CD4-positive, alpha-beta memory T cell (primary cell): ENCODE data around the gene PIK3CD. TPM values are rescaled to one million over a fixed set of nuclear protein-coding genes. Genes with fewer than 3 reads are reported as not detected.

Source experiments
- CTCF ChIA-PET: fragments of 350-600 bp; sonication (Branson Sonifier 250); formaldehyde crosslinking; loops from one replicate; lab custom pipeline; 2021; ENCODE audit warnings: inconsistent platforms; ENCODE audit not compliant: partially characterized antibody; lab: Charles Lee
- POLR2A ChIA-PET: fragments of 350-600 bp; sonication (Branson Sonifier 250); formaldehyde crosslinking; loops from one replicate; lab custom pipeline; 2021; ENCODE audit not compliant: partially characterized antibody; lab: Charles Lee
- DNase-seq, 5 donors: peaks; one replicate each; pipeline versions ENCODE4 v3.0.0 to v3.0.0-alpha.2; 2020 to 2022; ENCODE audit warnings: mixed read lengths in 1 of 5
- H3K27ac ChIP-seq: one replicate; pipeline ENCODE4 v1.7.0; 2013; ENCODE audit warnings: low read depth, low read length
- H3K27me3 ChIP-seq: 2 replicates; pipeline ENCODE4 v1.7.0; 2013; ENCODE audit warnings: mild to moderate bottlenecking, low read length, moderate library complexity; ENCODE audit not compliant: insufficient read depth
- H3K36me3 ChIP-seq: 2 replicates; pipeline ENCODE4 v1.7.0; 2013; ENCODE audit warnings: mild to moderate bottlenecking, low read length, moderate library complexity; ENCODE audit not compliant: insufficient read depth
- H3K4me1 ChIP-seq: 2 replicates; pipeline ENCODE4 v1.7.0; 2013; ENCODE audit warnings: mild to moderate bottlenecking, low read length, moderate library complexity; ENCODE audit not compliant: insufficient read depth
- H3K4me3 ChIP-seq, 2 donors: one replicate each; pipeline ENCODE4 v1.7.0; 2013; ENCODE audit warnings: low read length in 2 of 2, mild to moderate bottlenecking in 1 of 2
- H3K9me3 ChIP-seq, 2 donors: one replicate each; pipeline ENCODE4 v1.7.0; 2013; ENCODE audit warnings: low read length in 2 of 2, control low read depth in 1 of 2; ENCODE audit not compliant: control insufficient read depth in 1 of 2
- H3K27ac Mint-ChIP-seq, 7 donors: one replicate each; pipeline ENCODE4 v1.8.0; 2020 to 2021; ENCODE audit warnings: mixed read lengths in 7 of 7, mild to moderate bottlenecking in 6 of 7, inconsistent platforms in 3 of 7, moderate library complexity in 3 of 7
- H3K27me3 Mint-ChIP-seq, 2 donors: one replicate each; pipeline ENCODE4 v1.8.0; 2020 to 2021; ENCODE audit warnings: mixed read lengths in 2 of 2
- H3K36me3 Mint-ChIP-seq, 2 donors: one replicate each; pipeline ENCODE4 v1.8.0; 2020 to 2021; ENCODE audit warnings: mixed read lengths in 2 of 2, inconsistent platforms in 1 of 2, mild to moderate bottlenecking in 1 of 2
- H3K4me1 Mint-ChIP-seq, 4 donors: one replicate each; pipeline ENCODE4 v1.8.0; 2020 to 2021; ENCODE audit warnings: mixed read lengths in 4 of 4, mild to moderate bottlenecking in 1 of 4
- H3K4me3 Mint-ChIP-seq, 8 donors: one replicate each; pipeline ENCODE4 v1.8.0; 2020 to 2021; ENCODE audit warnings: mixed read lengths in 8 of 8, mild to moderate bottlenecking in 7 of 8, moderate library complexity in 6 of 8, inconsistent platforms in 3 of 8
- H3K9me3 Mint-ChIP-seq, 8 donors: one replicate each; pipeline ENCODE4 v1.8.0; 2020 to 2021; ENCODE audit warnings: mixed read lengths in 8 of 8, mild to moderate bottlenecking in 5 of 8, inconsistent platforms in 3 of 8, moderate library complexity in 1 of 8
- intact Hi-C: fragments of 100-400 bp; cut with micrococcal nuclease; formaldehyde crosslinking; loops from one replicate; pipeline ENCODE4 v1.15.1; 2023
- polyA plus RNA-seq, 2 donors: library from polyadenylated mRNA; unstranded; fragments of 300-500 nt; fragmentation: Illumina TruSeq; gene quantifications; one replicate each; pipeline ENCODE4 v1.2.3, GENCODE V29; 2021
- total RNA-seq, 2 experiments: library from RNA; stranded (reverse); gene quantifications; one replicate each; pipeline ENCODE4 v1.2.3, GENCODE V29; 2021

The PIK3CD gene
- total and polyA plus RNA-seq, 4 experiments from 2014 or later: 57.1 to 236 (median 165) TPM

GRCh38 chr1:9605946-9606455 is 45.5 kb upstream of the PIK3CD start:
- CTCF ChIA-PET: interaction anchor here (1.0 to 3.4 kb wide), 2 partner anchors 10 to 16 kb away, joined by 3 to 9 read pairs; no protein-coding TSS in a partner anchor
- Histone ChIP-seq H3K36me3 (no peaks in the 10 kb centered on the region), H3K4me3 (no peak overlapping the region), H3K27me3 (no peaks in the 10 kb centered on the region), H3K27ac (no peak overlapping the region), H3K4me1 (no peaks in the 10 kb centered on the region), H3K9me3 (no peaks in the 10 kb centered on the region)
- intact Hi-C loops: no loop called here
- no peak for DNase-seq
- peaks cover 0 to 21% of the 10 kb centered on the region in 2 donors for H3K36me3 Mint-ChIP-seq
- H3K27me3 Mint-ChIP-seq: no peaks in the 10 kb centered on the region
- POLR2A ChIA-PET: no interaction called here
- H3K4me1 Mint-ChIP-seq: no peaks in the 10 kb centered on the region
- no peak overlapping the region for H3K27ac Mint-ChIP-seq
- H3K4me3 Mint-ChIP-seq: no peak overlapping the region
- H3K9me3 Mint-ChIP-seq: no peaks in the 10 kb centered on the region

- no peak for DNase-seq
- no peaks in the 10 kb centered on the region for H3K4me1 Mint-ChIP-seq
- Histone ChIP-seq H3K36me3 (no peaks in the 10 kb centered on the region), H3K27me3 (no peaks in the 10 kb centered on the region), H3K4me3 (no peak overlapping the region), H3K4me1 (no peaks in the 10 kb centered on the region), H3K27ac (no peak overlapping the region), H3K9me3 (no peaks in the 10 kb centered on the region)
- H3K27ac Mint-ChIP-seq: no peak overlapping the region
- peaks cover 0 to 21% of the 10 kb centered on the region in 2 donors for H3K36me3 Mint-ChIP-seq
- CTCF ChIA-PET: interaction anchor here (3.4 kb wide), 1 partner anchor 10 kb away, joined by 9 read pairs; no protein-coding TSS in a partner anchor
- no peaks in the 10 kb centered on the region for H3K9me3 Mint-ChIP-seq
- intact Hi-C loops: no loop called here
- POLR2A ChIA-PET: no interaction called here
- H3K4me3 Mint-ChIP-seq: no peak overlapping the region
- H3K27me3 Mint-ChIP-seq: no peaks in the 10 kb centered on the region
Observed at GRCh38 chr1:9606458-9606857, 45.1 kb upstream of the PIK3CD start.

- Histone ChIP-seq H3K4me3 (no peak overlapping the region), H3K27ac (no peak overlapping the region), H3K9me3 (no peaks in the 10 kb centered on the region), H3K27me3 (no peaks in the 10 kb centered on the region), H3K4me1 (no peaks in the 10 kb centered on the region), H3K36me3 (no peaks in the 10 kb centered on the region)
- Mint-ChIP-seq H3K9me3 (no peaks in the 10 kb centered on the region), H3K36me3 (peaks cover 0 to 21% of the 10 kb centered on the region in 2 donors), H3K27ac (no peak overlapping the region), H3K4me1 (no peaks in the 10 kb centered on the region), H3K27me3 (no peaks in the 10 kb centered on the region), H3K4me3 (no peak overlapping the region)
- intact Hi-C loops: no loop called here
- POLR2A ChIA-PET: no interaction called here
- no peak for DNase-seq
- CTCF ChIA-PET: interaction anchor here (3.4 kb wide), 1 partner anchor 9 kb away, joined by 9 read pairs; no protein-coding TSS in a partner anchor
Observed at GRCh38 chr1:9606948-9607347, 44.6 kb upstream of the PIK3CD start.

- POLR2A ChIA-PET: no interaction called here
- no peaks in the 10 kb centered on the region for H3K9me3 Mint-ChIP-seq
- intact Hi-C loops: no loop called here
- Histone ChIP-seq H3K27me3 (no peaks in the 10 kb centered on the region), H3K4me3 (no peak overlapping the region), H3K9me3 (no peaks in the 10 kb centered on the region), H3K4me1 (no peaks in the 10 kb centered on the region), H3K36me3 (no peaks in the 10 kb centered on the region), H3K27ac (no peak overlapping the region)
- no peaks in the 10 kb centered on the region for H3K27me3 Mint-ChIP-seq
- CTCF ChIA-PET: interaction anchor here (1.1 to 3.4 kb wide), 2 partner anchors 9 to 19 kb away, joined by 3 to 9 read pairs; partner anchors contain the start of gene TMEM201
- no peak overlapping the region for H3K27ac Mint-ChIP-seq
- no peaks in the 10 kb centered on the region for H3K4me1 Mint-ChIP-seq
- no peak overlapping the region for H3K4me3 Mint-ChIP-seq
- H3K36me3 Mint-ChIP-seq: peaks cover 0 to 21% of the 10 kb centered on the region in 2 donors
- no peak for DNase-seq
Observed at GRCh38 chr1:9607352-9607751, 44.2 kb upstream of the PIK3CD start.

GRCh38 chr1:9609998-9610397 is 41.5 kb upstream of the PIK3CD start:
- no peak overlapping the region for H3K4me3 Mint-ChIP-seq
- H3K27ac ChIP-seq: no peak overlapping the region
- no peak overlapping the region for H3K27ac Mint-ChIP-seq
- H3K36me3 Mint-ChIP-seq: peaks cover 0 to 18% of the 10 kb centered on the region in 2 donors
- CTCF ChIA-PET: no interaction called here
- no peaks in the 10 kb centered on the region for H3K9me3 Mint-ChIP-seq
- no peaks in the 10 kb centered on the region for H3K4me1 Mint-ChIP-seq
- H3K27me3 ChIP-seq: no peaks in the 10 kb centered on the region
- H3K27me3 Mint-ChIP-seq: no peaks in the 10 kb centered on the region
- POLR2A ChIA-PET: no interaction called here
- intact Hi-C loops: no loop called here
- DNase-seq: no peak
- no peaks in the 10 kb centered on the region for H3K4me1 ChIP-seq
- H3K36me3 ChIP-seq: no peaks in the 10 kb centered on the region
- no peaks in the 10 kb centered on the region for H3K9me3 ChIP-seq
- no peak overlapping the region for H3K4me3 ChIP-seq

- CTCF ChIA-PET: interaction anchor here (0.5 kb wide), 1 partner anchor 474 kb away, joined by 3 read pairs; no protein-coding TSS in a partner anchor
- Histone ChIP-seq H3K27me3 (no peaks in the 10 kb centered on the region), H3K4me3 (no peak overlapping the region), H3K4me1 (peaks cover under 1% of the 10 kb centered on the region), H3K36me3 (no peaks in the 10 kb centered on the region), H3K27ac (no peak overlapping the region), H3K9me3 (no peaks in the 10 kb centered on the region)
- Mint-ChIP-seq H3K4me1 (no peaks in the 10 kb centered on the region), H3K9me3 (no peaks in the 10 kb centered on the region), H3K27ac (no peak overlapping the region), H3K36me3 (peaks cover 0 to 17% of the 10 kb centered on the region in 2 donors), H3K27me3 (no peaks in the 10 kb centered on the region), H3K4me3 (no peak overlapping the region)
- intact Hi-C loops: no loop called here
- no peak for DNase-seq
- POLR2A ChIA-PET: no interaction called here
Observed at GRCh38 chr1:9610548-9610947, 41.0 kb upstream of the PIK3CD start.

- peaks cover 0 to 17% of the 10 kb centered on the region in 2 donors for H3K36me3 Mint-ChIP-seq
- Histone ChIP-seq H3K27me3 (no peaks in the 10 kb centered on the region), H3K4me1 (peaks cover 6% of the 10 kb centered on the region), H3K36me3 (no peaks in the 10 kb centered on the region), H3K27ac (no peak overlapping the region), H3K9me3 (no peaks in the 10 kb centered on the region), H3K4me3 (no peak overlapping the region)
- H3K4me3 Mint-ChIP-seq: no peak overlapping the region
- H3K27ac Mint-ChIP-seq: no peak overlapping the region
- H3K27me3 Mint-ChIP-seq: no peaks in the 10 kb centered on the region
- POLR2A ChIA-PET: no interaction called here
- intact Hi-C loops: no loop called here
- no peak for DNase-seq
- no peaks in the 10 kb centered on the region for H3K9me3 Mint-ChIP-seq
- CTCF ChIA-PET: no interaction called here
- H3K4me1 Mint-ChIP-seq: no peaks in the 10 kb centered on the region
Observed at GRCh38 chr1:9611716-9612115, 39.8 kb upstream of the PIK3CD start.
